ENCODE data around the gene RABGAP1. TPM values are rescaled to one million over a fixed set of nuclear protein-coding genes. Genes with fewer than 3 reads are reported as not detected.

The RABGAP1 gene
- polyA plus RNA-seq, 1 donor from 2014 or later = 67.8 TPM

DNA sequence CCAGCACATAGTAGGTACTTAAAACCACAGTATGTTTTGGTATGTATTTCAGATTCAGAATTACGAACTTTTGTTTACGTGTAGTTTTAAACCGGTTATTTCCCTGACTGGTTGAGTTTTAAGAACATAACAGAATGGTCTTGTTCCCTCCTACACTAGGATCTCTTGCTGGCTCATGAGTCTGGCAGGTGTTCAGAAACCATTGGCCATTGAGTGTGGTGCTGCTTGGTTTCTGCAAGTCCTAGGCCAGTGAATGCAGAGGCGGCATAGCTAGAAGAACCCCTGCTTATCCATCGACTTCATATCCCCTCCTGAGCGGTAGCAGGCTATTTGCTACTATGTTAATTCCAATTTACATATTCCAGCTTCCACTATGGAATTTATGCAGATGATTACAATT, 158.2 kb downstream of the RABGAP1 start:
- no peaks in the 10 kb centered on the region for H3F3A ChIP-seq (ENCODE audit: insufficient read depth, low read length, poor library complexity, severe bottlenecking)
- H3K27ac ChIP-seq (ENCODE audit: low read length) = no peak overlapping the region
- TF ChIP-seq RAD21 (conservative IDR thresholded peaks at IDR 0.05) (no peak), POLR2AphosphoS5 (IDR thresholded peaks at IDR 0.05) (no peak), TAF1 (IDR thresholded peaks at IDR 0.05; ENCODE audit: low read depth) (no peak), MXI1 (conservative IDR thresholded peaks at IDR 0.05; ENCODE audit: poor library complexity, severe bottlenecking) (no peak), EP300 (conservative IDR thresholded peaks at IDR 0.05; ENCODE audit: poor library complexity, severe bottlenecking) (no peak), SMC3 (conservative IDR thresholded peaks at IDR 0.05; ENCODE audit: poor library complexity) (no peak), EZH2 (IDR thresholded peaks at IDR 0.05; ENCODE audit: borderline replicate concordance, insufficient read depth, low read length, poor library complexity, severe bottlenecking) (no peak)
- TF ChIP-seq, protein P1, sequence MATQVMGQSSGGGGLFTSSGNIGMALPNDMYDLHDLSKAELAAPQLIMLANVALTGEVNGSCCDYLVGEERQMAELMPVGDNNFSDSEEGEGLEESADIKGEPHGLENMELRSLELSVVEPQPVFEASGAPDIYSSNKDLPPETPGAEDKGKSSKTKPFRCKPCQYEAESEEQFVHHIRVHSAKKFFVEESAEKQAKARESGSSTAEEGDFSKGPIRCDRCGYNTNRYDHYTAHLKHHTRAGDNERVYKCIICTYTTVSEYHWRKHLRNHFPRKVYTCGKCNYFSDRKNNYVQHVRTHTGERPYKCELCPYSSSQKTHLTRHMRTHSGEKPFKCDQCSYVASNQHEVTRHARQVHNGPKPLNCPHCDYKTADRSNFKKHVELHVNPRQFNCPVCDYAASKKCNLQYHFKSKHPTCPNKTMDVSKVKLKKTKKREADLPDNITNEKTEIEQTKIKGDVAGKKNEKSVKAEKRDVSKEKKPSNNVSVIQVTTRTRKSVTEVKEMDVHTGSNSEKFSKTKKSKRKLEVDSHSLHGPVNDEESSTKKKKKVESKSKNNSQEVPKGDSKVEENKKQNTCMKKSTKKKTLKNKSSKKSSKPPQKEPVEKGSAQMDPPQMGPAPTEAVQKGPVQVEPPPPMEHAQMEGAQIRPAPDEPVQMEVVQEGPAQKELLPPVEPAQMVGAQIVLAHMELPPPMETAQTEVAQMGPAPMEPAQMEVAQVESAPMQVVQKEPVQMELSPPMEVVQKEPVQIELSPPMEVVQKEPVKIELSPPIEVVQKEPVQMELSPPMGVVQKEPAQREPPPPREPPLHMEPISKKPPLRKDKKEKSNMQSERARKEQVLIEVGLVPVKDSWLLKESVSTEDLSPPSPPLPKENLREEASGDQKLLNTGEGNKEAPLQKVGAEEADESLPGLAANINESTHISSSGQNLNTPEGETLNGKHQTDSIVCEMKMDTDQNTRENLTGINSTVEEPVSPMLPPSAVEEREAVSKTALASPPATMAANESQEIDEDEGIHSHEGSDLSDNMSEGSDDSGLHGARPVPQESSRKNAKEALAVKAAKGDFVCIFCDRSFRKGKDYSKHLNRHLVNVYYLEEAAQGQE (IDR thresholded peaks at IDR 0.05; ENCODE audit: borderline replicate concordance) = no peak
- TF ChIP-seq, protein P2, sequence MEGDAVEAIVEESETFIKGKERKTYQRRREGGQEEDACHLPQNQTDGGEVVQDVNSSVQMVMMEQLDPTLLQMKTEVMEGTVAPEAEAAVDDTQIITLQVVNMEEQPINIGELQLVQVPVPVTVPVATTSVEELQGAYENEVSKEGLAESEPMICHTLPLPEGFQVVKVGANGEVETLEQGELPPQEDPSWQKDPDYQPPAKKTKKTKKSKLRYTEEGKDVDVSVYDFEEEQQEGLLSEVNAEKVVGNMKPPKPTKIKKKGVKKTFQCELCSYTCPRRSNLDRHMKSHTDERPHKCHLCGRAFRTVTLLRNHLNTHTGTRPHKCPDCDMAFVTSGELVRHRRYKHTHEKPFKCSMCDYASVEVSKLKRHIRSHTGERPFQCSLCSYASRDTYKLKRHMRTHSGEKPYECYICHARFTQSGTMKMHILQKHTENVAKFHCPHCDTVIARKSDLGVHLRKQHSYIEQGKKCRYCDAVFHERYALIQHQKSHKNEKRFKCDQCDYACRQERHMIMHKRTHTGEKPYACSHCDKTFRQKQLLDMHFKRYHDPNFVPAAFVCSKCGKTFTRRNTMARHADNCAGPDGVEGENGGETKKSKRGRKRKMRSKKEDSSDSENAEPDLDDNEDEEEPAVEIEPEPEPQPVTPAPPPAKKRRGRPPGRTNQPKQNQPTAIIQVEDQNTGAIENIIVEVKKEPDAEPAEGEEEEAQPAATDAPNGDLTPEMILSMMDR (IDR thresholded peaks at IDR 0.05; ENCODE audit: poor library complexity, severe bottlenecking) = no peak
- no peak overlapping the region for H3K4me3 ChIP-seq (ENCODE audit: low read length)
- no peaks in the 10 kb centered on the region for H3K9me3 ChIP-seq (ENCODE audit: low read length)
- H3K36me3 ChIP-seq (ENCODE audit: insufficient read depth, low read length) = peaks cover 22% of the 10 kb centered on the region
- no peaks in the 10 kb centered on the region for H3K27me3 ChIP-seq (ENCODE audit: insufficient read depth, low read depth, low read length)
- H3K79me2 ChIP-seq (replicated peaks; ENCODE audit: insufficient read depth, low read length) = no peaks in the 10 kb centered on the region
- H3K9me2 ChIP-seq (ENCODE audit: insufficient read depth, low read length) = no peaks in the 10 kb centered on the region
- H3K9ac ChIP-seq (ENCODE audit: low read length) = no peak overlapping the region
- H4K20me1 ChIP-seq (ENCODE audit: insufficient read depth) = no peaks in the 10 kb centered on the region
- no peak overlapping the region for H2AFZ ChIP-seq (ENCODE audit: low read depth, low read length)
- no peak overlapping the region for H3K4me2 ChIP-seq (ENCODE audit: low read length)

DNA sequence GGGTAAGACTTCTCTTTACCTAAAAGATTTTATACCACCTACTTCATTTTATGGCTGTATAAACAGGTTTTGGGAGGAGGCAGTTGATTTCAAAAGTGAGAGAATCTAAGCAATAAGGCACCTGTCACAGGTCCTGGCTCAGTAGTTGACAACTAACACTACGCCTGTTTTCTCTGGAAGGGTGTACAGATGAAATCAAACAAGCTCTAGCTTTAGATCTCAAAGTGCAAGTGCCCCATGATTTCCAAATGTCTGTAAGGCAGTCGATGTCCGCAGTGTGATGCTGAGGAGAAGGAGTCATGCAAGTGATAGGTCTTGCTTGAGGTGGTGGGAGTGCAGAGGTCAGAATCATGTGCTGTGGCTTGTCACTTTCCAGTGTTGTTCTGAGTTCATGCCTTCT, 158.7 kb downstream of the RABGAP1 start:
- Histone ChIP-seq H3K9me3 (ENCODE audit: low read length) (no peaks in the 10 kb centered on the region), H3K4me2 (ENCODE audit: low read length) (no peak overlapping the region), H3F3A (ENCODE audit: insufficient read depth, low read length, poor library complexity, severe bottlenecking) (no peaks in the 10 kb centered on the region), H3K9ac (ENCODE audit: low read length) (no peak overlapping the region), H4K20me1 (ENCODE audit: insufficient read depth) (peaks cover 3% of the 10 kb centered on the region), H3K4me3 (ENCODE audit: low read length) (no peak overlapping the region), H3K27ac (ENCODE audit: low read length) (no peak overlapping the region), H2AFZ (ENCODE audit: low read depth, low read length) (no peak overlapping the region), H3K9me2 (ENCODE audit: insufficient read depth, low read length) (no peaks in the 10 kb centered on the region), H3K79me2 (replicated peaks; ENCODE audit: insufficient read depth, low read length) (no peaks in the 10 kb centered on the region), H3K27me3 (ENCODE audit: insufficient read depth, low read depth, low read length) (no peaks in the 10 kb centered on the region), H3K36me3 (ENCODE audit: insufficient read depth, low read length) (peaks cover 22% of the 10 kb centered on the region)
- TF ChIP-seq EZH2 (IDR thresholded peaks at IDR 0.05; ENCODE audit: borderline replicate concordance, insufficient read depth, low read length, poor library complexity, severe bottlenecking) (no peak), RAD21 (conservative IDR thresholded peaks at IDR 0.05) (no peak), MXI1 (conservative IDR thresholded peaks at IDR 0.05; ENCODE audit: poor library complexity, severe bottlenecking) (no peak), EP300 (conservative IDR thresholded peaks at IDR 0.05; ENCODE audit: poor library complexity, severe bottlenecking) (no peak)
- TF ChIP-seq, protein P1 (IDR thresholded peaks at IDR 0.05; ENCODE audit: borderline replicate concordance) = no peak

Data from neural cell (in vitro differentiated cells).